GM21423 (cell line): ENCODE measurements around the gene TRH.
"Not testable (repeated sequence)": the region's sequence is repeated elsewhere in the genome, so short reads cannot be mapped to it uniquely, and the experiment has no call there.

Experiments
- ATAC-seq: cut with Tn5 transposase; IDR thresholded peaks from one replicate; pipeline ENCODE4 v1.9.1; 2021; ENCODE audit warnings: mild to moderate bottlenecking, moderate library complexity; ENCODE audit not compliant: unreplicated experiment

The TRH gene

DNA sequence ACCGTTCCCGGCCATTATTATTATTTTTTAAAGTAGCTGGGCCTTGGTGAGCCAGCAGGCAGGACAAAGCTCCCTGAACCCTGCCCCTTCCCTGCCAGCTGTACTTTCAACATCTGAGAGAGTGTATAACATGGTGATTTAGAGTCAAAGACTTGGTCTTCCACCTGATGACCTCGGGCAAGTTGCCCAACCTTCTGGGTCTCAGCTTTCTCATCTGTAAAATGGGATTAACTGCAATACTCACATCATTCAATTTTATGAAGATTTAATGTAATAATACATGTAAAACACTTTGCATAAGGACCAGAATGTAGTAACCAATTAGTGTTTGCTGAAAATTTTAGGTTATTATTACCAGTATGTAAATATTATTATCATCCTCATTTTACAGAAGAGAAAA, 11.9 kb upstream of the TRH start:
- ATAC-seq, result no peak

DNA sequence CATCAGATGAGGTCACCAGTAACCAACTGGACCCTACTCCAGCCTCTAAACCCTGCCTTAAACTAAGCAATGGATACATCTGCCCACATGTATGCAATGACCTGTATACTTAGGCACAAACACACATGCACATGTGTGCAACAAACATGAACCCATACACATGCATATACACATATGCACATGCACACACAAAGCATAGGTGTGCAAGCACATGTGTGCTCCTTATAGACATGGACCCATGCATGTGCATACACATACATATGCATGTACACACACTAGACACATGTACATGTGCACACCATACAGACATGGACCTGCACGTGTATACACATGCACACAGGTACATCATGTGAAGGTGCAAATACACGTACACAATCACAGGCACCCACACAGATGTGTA, 8.6 kb upstream of the TRH start:
- no peak for ATAC-seq

DNA sequence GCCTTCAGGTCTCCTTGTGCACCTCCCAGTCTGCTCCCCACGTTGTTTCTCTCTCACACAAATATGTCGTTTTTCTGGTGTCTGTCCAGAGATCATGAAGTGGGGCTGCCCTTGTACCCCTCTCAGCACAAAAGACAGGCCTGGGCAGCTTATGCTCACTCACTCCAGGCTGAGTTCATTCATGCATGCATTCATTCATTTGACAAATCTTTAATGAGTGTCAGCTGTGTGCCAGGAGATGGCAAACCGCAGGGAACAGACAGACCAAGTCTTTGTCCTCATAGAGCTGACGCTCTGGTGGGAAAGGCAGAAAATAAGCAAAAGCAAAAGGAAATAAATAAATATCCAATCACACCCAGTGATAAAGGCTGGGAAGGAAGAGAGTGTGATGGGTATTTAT, 7.6 kb upstream of the TRH start:
- ATAC-seq, result no peak

DNA sequence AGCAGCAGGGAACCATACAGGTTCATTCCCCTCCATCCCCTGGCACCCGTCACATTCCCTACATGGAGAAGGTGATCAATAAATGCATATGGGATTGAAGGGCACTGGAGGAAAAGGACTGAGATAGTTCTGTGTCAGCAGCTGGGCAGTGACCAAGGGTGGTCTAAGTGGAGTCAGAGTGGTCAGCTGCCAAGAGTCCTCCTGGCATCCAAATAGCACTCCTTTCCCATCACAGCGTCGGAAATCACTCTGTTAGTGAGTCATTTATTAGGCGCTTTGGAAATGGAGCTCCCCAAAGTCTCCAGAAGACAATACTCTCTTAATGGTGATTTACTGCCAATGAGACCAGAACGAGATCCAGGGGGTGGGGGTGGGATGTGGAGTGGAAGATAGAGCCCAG, 6.8 kb upstream of the TRH start:
- ATAC-seq, result no peak

DNA sequence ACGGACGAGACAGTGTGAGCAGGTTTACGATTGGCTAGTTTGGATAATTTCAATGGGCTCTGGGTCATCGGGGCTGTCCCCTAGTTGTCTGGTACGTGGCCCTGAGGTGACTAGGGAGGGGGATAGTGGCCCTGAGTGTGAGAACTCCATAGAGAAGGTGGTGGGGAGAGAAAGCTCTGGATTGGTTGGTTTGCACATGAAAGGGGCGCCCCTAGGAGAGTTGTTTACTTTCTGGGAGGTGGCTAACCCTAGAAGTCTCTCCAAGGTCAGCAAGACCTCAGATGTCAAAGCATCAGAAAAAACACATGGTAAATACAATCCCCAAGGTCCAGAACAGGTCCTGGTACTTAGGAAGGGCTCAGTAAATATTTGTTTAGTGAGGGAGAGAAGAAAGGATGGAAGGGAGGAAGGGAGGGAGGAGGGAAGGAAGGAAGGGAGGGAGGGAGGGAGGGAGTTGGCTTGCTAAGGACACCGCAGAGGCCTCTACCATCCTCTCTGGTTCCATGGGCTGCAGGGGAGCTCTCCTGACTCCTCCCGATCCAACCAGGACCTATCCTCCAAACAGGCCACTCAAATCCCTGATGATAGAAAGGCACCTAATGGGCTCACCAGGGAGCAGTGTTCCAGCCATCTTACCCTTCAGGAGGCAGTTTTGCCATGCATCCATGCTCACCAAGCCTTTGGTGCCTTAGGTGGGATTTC, 3.0 kb upstream of the TRH start:
- ATAC-seq, result no peak

GRCh38 chr3:129972301-129972700, 2.2 kb upstream of the TRH start:
- no peak for ATAC-seq

- ATAC-seq, result no peak
Observed at GRCh38 chr3:129973853-129974563, 512 bp upstream of the TRH start.

- ATAC-seq, result no peak
Observed at GRCh38 chr3:129974833-129975704, 549 bp downstream of the TRH start.

DNA sequence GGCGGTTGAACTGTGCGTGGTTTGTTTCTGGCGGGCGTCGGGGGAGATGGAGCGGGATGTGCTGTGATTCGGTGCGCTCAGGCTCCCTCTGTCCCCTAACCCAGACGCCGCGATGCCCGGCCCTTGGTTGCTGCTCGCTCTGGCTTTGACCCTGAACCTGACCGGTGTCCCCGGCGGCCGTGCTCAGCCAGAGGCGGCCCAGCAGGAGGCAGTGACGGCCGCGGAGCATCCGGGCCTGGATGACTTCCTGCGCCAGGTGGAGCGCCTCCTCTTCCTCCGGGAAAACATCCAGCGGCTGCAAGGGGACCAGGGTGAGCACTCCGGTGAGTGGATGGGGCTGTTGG, 1.2 kb downstream of the TRH start:
- no peak for ATAC-seq

- ATAC-seq, result no peak
Observed at GRCh38 chr3:129976286-129976685, 1.8 kb downstream of the TRH start.

DNA sequence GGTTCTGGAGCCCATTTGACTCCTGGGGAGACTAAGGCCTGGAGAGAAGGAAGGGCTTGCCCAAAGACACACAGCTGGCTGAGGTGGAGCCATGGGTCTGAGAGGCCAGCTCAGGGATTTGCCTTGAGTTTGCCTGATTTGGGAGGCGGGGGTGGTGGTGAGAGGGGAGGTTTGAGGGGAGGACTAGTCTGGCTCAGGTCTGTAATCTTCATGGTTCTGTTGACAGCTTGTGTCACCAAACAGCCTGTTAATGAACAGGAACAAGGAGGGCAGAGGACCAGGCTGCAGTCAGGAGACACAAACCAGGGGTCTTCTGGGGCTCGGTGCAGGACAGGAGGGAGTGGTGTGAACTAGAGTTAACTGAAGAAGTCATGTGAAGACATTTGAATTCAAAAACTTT, 3.6 kb downstream of the TRH start:
- ATAC-seq, result no peak

DNA sequence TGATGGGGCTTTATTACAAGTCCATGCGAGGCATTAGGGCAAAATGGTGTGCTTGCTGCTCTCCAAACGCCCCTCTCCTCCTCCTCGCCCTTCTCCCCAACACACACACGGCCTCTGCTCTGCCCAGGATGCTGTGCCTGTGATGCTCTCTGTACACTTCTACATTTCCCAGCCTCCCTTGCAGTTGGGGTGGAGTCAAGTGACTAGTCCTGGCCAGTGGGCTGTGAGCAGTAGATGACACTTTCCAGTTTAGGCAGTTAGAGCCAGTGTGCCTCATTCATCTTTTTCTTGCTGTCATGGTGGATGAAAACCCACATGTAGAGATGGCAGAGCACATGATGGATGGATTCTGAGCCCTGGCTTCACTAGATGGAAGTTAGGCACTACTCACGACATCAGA, 5.4 kb downstream of the TRH start:
- no peak for ATAC-seq

DNA sequence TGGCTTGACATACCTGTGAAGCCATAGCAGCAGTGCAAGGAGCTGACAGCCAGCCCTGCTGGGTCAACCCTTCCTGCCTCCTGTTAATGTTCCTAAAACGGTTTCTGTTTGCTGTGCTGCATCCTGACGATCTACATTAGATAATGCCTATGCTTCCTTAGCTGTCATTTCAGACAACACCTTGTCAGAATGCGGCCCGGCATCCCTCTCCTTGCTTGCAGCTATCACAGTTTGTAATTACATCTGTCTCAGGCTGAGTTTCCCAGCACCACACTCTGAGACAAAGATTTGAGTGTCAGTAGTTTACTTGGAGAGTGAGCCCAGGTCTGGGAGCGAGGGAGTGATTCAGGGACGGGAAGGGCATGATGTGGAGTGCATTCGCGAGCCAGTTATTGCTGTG, 9.0 kb downstream of the TRH start:
- no peak for ATAC-seq

DNA sequence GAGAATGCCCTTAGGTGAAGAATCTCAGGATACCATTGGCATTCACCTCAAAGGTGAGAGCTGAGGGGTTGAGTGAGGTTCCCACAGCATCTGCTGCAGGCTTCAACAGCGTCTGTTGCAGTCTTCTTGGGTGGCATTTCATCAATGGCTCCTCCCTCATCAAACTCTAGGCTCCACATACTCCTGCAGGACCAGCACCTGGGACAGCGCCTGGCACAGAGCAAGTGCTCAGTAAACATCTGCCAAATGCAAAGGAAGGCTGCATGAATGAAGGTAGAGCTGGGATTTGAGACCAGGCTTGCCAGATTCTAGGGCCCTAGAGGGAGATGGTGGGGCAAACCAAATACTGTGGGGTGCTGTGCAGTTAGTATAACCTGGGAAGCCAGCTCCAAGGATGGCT, 9.6 kb downstream of the TRH start:
- ATAC-seq, result no peak

DNA sequence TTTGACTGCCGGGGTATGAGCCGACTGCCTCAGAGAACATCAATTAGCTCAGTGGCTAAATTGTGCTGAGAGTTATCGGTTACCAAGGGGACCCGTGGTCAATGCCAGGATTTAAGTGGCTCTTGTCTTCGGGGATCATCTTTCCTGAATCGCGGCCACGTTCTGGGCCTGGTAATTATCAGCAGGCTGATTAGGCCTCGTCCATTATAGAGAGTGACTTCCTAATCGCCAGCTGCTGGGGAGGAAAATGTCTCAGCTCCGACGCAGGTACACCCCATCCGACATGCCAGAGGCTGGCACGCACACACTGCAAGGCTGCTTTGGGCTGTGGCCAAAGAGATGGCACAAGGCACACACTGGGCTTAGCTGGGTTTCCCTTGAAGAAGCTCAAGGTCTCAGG, 10.6 kb downstream of the TRH start:
- no peak for ATAC-seq

- ATAC-seq, result no peak
Observed at GRCh38 chr3:129988429-129988828, 13.9 kb downstream of the TRH start.

GRCh38 chr3:129989414-129989813, 14.9 kb downstream of the TRH start:
- ATAC-seq, result no peak

DNA sequence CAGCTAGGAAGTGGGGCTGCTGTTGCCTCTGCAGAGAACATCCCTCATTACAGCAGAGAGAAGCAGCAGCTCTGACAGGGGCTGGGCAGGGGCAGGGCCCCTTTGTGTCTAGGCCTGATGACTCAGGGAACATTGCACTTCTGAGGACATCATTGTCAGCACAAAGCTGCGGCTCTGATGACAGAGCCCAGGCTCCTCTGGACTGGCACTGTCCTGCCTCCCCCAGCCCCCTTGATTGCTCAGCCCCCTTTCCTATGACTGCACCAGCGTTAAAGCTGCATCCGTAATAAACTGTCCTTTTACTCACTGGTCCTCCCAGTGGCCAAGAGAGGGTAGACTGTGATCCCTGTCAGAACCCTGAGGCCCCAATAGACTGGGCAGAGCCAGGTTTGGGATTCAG, 18.3 kb downstream of the TRH start:
- no peak for ATAC-seq

GRCh38 chr3:129994883-129995559, 20.5 kb downstream of the TRH start:
- ATAC-seq, result no peak

DNA sequence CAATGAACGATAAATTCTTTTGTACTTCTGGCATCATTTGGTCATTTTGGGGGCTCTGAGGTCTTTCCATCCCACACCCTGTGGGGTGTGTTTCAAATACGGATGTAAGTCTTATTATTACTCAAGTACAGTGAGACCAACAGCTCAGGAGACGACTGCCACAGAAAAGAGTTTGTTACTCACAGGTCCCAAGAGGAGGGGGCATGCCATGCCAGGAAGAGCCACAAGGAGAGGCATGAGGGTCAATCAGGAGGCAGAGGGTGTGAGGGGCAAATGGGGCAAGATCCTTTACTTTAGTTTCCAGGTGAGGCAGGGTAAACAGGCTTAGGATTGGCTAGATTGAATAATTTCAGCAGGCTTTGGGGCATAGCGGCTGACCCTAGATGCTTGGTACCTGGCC, 21.6 kb downstream of the TRH start:
- no peak for ATAC-seq

DNA sequence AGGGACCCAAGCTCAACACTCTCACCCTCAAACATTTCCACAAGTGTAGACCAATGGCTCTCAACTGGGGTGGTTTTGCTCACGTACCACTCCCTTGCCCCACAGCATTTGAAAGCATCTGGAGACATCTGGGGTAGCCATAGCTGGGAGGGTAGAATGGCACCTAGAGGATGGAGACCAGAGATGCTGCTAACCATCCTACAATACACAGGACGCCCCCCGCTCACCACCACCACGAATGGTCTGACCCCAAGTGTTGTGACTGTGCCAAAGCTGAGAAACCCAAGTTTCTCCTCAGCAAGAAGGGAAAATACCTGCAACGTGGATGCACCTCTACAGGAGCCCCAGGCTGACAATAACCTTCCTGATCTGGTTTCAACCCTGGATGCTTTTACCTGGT, 24.7 kb downstream of the TRH start:
- ATAC-seq, result not testable (repeated sequence)
